Activated naive CD8-positive, alpha-beta T cell treated with anti-CD3 and anti-CD28 coated beads, Interleukin-2, amount 10 ng/mL, durations not matched to agents 7 days and 5 days (primary cell): ENCODE data around the gene AGPAT3. TPM values are rescaled to one million over a fixed set of nuclear protein-coding genes. Genes with fewer than 3 reads are reported as not detected.

Source experiments
- ATAC-seq: fragments of 150-1000 bp; cut with Tn5 transposase; one replicate; pipeline ENCODE4 v1.10.0; 2021; ENCODE audit warnings: low read depth, moderate library complexity
- POLR2A ChIA-PET: fragments of 350-600 bp; sonication (Branson Sonifier 250); formaldehyde crosslinking; loops from one replicate; lab custom pipeline; 2021; ENCODE audit warnings: antibody characterized with exemption; lab: Charles Lee
- DNase-seq: peaks from one replicate; pipeline ENCODE4 v3.0.0; 2021
- H3K27ac Mint-ChIP-seq: one replicate; pipeline ENCODE4 v1.8.0; 2022; ENCODE audit warnings: mild to moderate bottlenecking, mixed read lengths
- H3K27me3 Mint-ChIP-seq: one replicate; pipeline ENCODE4 v1.8.0; 2022; ENCODE audit warnings: mild to moderate bottlenecking, moderate library complexity, mixed read lengths
- H3K36me3 Mint-ChIP-seq: one replicate; pipeline ENCODE4 v1.8.0; 2021; ENCODE audit warnings: mild to moderate bottlenecking, mixed read lengths
- H3K4me1 Mint-ChIP-seq: one replicate; pipeline ENCODE4 v1.8.0; 2021; ENCODE audit warnings: mixed read lengths
- H3K4me3 Mint-ChIP-seq: one replicate; pipeline ENCODE4 v1.8.0; 2022; ENCODE audit warnings: mild to moderate bottlenecking, moderate library complexity, mixed read lengths
- H3K9me3 Mint-ChIP-seq: one replicate; pipeline ENCODE4 v1.8.0; 2021; ENCODE audit warnings: mixed read lengths
- total RNA-seq, 2 experiments: library from RNA; stranded (reverse); gene quantifications; one replicate each; pipeline ENCODE4 v1.2.3, GENCODE V29; 2021

AGPAT3 gene
- total RNA-seq, 2 experiments from 2014 or later = 75.4 to 76.3 TPM

GRCh38 chr21:44024887-44025353 is 159.9 kb downstream of the AGPAT3 start:
- H3K27ac Mint-ChIP-seq = peak overlapping the region; percentile 6
- no peaks in the 10 kb centered on the region for H3K27me3 Mint-ChIP-seq
- H3K4me1 Mint-ChIP-seq = peaks cover 47% of the 10 kb centered on the region
- no peaks in the 10 kb centered on the region for H3K9me3 Mint-ChIP-seq
- H3K36me3 Mint-ChIP-seq = peaks cover 17% of the 10 kb centered on the region
- ATAC-seq (no peak), DNase-seq (no peak)
- POLR2A ChIA-PET = no interaction called here
- H3K4me3 Mint-ChIP-seq = no peak overlapping the region

- H3K4me3 Mint-ChIP-seq = no peak overlapping the region
- no peaks in the 10 kb centered on the region for H3K9me3 Mint-ChIP-seq
- POLR2A ChIA-PET = no interaction called here
- no peak overlapping the region for H3K27ac Mint-ChIP-seq
- no peaks in the 10 kb centered on the region for H3K27me3 Mint-ChIP-seq
- H3K36me3 Mint-ChIP-seq = peaks cover 21% of the 10 kb centered on the region
- peaks cover 42% of the 10 kb centered on the region for H3K4me1 Mint-ChIP-seq
- ATAC-seq = no peak
- no peak for DNase-seq
Measured at GRCh38 chr21:44027607-44028286, 162.7 kb downstream of the AGPAT3 start.

GRCh38 chr21:44028287-44028659 is 163.2 kb downstream of the AGPAT3 start:
- Mint-ChIP-seq H3K36me3 (peaks cover 22% of the 10 kb centered on the region), H3K27ac (no peak overlapping the region)

GRCh38 chr21:44029460-44030087 is 164.6 kb downstream of the AGPAT3 start:
- no peaks in the 10 kb centered on the region for H3K27me3 Mint-ChIP-seq
- no peaks in the 10 kb centered on the region for H3K9me3 Mint-ChIP-seq
- H3K27ac Mint-ChIP-seq = no peak overlapping the region
- no peak overlapping the region for H3K4me3 Mint-ChIP-seq
- DNase-seq (no peak), ATAC-seq (no peak)
- H3K4me1 Mint-ChIP-seq = peaks cover 35% of the 10 kb centered on the region
- POLR2A ChIA-PET = interaction anchor here (0.7 kb wide), 1 partner anchor 15 kb away, joined by 3 read pairs; no protein-coding TSS in a partner anchor
- H3K36me3 Mint-ChIP-seq = peaks cover 26% of the 10 kb centered on the region

More at GRCh38 chr21:44028287-44028659, 163.2 kb downstream of the AGPAT3 start:
- no peak overlapping the region for H3K4me3 Mint-ChIP-seq
- POLR2A ChIA-PET = no interaction called here
- no peak for ATAC-seq
- no peaks in the 10 kb centered on the region for H3K9me3 Mint-ChIP-seq
- H3K27me3 Mint-ChIP-seq = no peaks in the 10 kb centered on the region
- DNase-seq = no peak
- peaks cover 40% of the 10 kb centered on the region for H3K4me1 Mint-ChIP-seq

GRCh38 chr21:44035244-44035643 is 170.2 kb downstream of the AGPAT3 start:
- H3K36me3 Mint-ChIP-seq = peaks cover 24% of the 10 kb centered on the region
- no peak for DNase-seq
- POLR2A ChIA-PET = no interaction called here
- H3K27ac Mint-ChIP-seq = no peak overlapping the region
- H3K9me3 Mint-ChIP-seq = no peaks in the 10 kb centered on the region
- no peak overlapping the region for H3K4me3 Mint-ChIP-seq
- no peak for ATAC-seq
- H3K27me3 Mint-ChIP-seq = no peaks in the 10 kb centered on the region
- H3K4me1 Mint-ChIP-seq = peaks cover 11% of the 10 kb centered on the region

Other genes starting within 250 kb of the AGPAT3 start
- gene HSF2BP, start 205.7 kb upstream of the AGPAT3 start, total RNA-seq = under 1 TPM; 0.31 to 0.64 TPM
- gene RRP1B, start 205.7 kb upstream of the AGPAT3 start, total RNA-seq = 10 to 100 TPM; 44.2 to 46.6 TPM
- 100 to 1,000 TPM in 1 of 2 experiments, 10 to 100 TPM in 1; 96.9 to 101 TPM for gene PDXK, start 146.1 kb upstream of the AGPAT3 start, total RNA-seq
- gene CSTB, start 88.9 kb upstream of the AGPAT3 start, total RNA-seq = 10 to 100 TPM; 59.5 to 60.2 TPM
- 10 to 100 TPM; 28.1 to 28.6 TPM for gene RRP1, start 75.6 kb upstream of the AGPAT3 start, total RNA-seq
- gene TRAPPC10, start 147.1 kb downstream of the AGPAT3 start, total RNA-seq = 10 to 100 TPM; 77.9 to 82.7 TPM
- 10 to 100 TPM in 1 of 2 experiments, 1 to 10 TPM in 1; 4.5 to 12.2 TPM for gene PWP2, start 242.2 kb downstream of the AGPAT3 start, total RNA-seq